ENCODE data around the gene GZMM.

The GZMM gene

DNA sequence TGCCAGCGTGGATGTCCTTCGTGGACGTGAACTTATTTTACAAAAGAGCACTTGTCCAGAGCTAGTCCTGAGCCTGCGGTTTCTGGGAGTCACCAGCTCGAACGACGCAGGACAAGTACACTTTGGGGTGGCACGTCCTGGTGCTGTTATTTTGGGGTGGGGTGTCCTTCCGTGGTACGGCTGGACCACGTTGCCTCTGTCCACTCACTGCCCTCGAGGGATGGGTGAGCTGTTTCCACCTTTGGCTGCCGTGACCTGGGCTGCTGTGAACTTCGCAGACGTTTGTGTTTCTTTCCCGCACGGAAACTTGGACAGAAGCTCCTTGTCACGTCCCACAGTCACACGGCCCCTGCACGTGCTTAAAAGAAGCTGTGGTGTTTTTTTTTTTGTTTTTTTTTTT lies 11.0 kb downstream of the GZMM start:
- Mint-ChIP-seq H3K27ac (peak overlapping the region; percentile 87), H3K4me3 (no peak overlapping the region), H3K4me1 (ENCODE audit: low read depth) (peaks cover 39% of the 10 kb centered on the region), H3K27me3 (peaks cover 7% of the 10 kb centered on the region), H3K36me3 (ENCODE audit: low read depth) (no peaks in the 10 kb centered on the region), H3K9me3 (no peaks in the 10 kb centered on the region)
- intact Hi-C loops (cut with micrococcal nuclease), result no loop called here

DNA sequence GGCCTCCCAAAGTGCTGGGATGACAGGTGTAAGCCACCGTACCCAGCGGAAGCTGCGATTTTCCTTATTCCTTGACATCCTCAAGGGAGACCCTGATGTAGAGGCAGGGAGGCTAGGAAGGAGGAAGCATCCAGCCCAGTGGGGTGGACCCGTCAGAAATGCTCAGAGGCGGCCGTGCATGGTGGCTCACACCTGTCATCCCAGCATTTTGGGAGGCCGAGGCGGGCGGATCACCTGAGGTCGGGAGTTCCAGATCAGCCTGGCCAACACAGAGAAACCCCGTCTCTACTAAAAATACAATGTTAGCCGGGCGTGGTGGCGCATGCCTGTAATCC lies 11.6 kb downstream of the GZMM start:
- Mint-ChIP-seq H3K4me1 (ENCODE audit: low read depth) (peaks cover 45% of the 10 kb centered on the region), H3K27ac (peak overlapping the region; percentile 87), H3K36me3 (ENCODE audit: low read depth) (no peaks in the 10 kb centered on the region), H3K9me3 (no peaks in the 10 kb centered on the region), H3K4me3 (peak overlapping the region; percentile 37), H3K27me3 (peaks cover 7% of the 10 kb centered on the region)
- intact Hi-C loops (cut with micrococcal nuclease), result no loop called here

GRCh38 chr19:556611-557382 lies 12.9 kb downstream of the GZMM start:
- no peaks in the 10 kb centered on the region for H3K9me3 Mint-ChIP-seq
- H3K27me3 Mint-ChIP-seq, result peaks cover 1% of the 10 kb centered on the region
- peak overlapping the region; percentile 61 for H3K4me3 Mint-ChIP-seq
- H3K36me3 Mint-ChIP-seq (ENCODE audit: low read depth), result no peaks in the 10 kb centered on the region
- peaks cover 37% of the 10 kb centered on the region for H3K4me1 Mint-ChIP-seq (ENCODE audit: low read depth)
- intact Hi-C loops (cut with micrococcal nuclease), result loop anchor here (2.0 kb wide), 1 partner anchor 16 kb away; the partner anchor contains the start of gene BSG
- H3K27ac Mint-ChIP-seq, result peak overlapping the region; percentile 87

DNA sequence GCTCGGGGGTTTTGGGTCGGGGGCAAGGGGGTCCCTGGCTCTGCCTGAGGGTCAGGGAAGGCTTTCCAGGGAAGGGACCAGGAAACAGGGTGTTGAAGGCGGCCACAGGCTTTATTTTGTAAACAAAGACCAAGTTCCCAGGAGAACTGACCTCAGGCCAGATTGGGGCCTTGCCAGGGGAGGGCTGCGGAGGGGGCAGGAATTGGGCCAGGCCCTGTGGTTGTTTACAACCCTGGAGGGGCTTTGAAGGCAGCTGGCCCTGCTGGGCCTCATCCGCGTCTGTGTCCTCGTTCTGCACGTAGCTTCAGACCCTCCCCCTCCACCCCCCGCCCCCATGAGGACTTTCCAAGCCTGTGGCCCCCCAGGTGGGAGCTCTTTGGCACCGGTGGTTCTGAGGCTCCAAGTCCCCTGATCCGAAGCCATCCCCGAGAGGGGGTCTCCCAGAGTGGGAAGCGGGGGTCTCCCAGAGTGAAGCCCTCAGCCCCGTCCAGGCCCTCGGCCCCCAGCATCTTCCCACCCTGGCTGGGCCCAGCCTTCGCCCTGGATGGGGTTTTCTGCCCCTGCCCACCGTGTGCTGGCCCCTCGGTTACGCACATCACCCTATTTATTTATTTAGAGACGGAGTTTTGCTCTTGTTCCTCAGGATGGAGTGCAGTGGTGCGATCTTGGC lies 15.1 kb downstream of the GZMM start:
- intact Hi-C loops (cut with micrococcal nuclease), result no loop called here
- Mint-ChIP-seq H3K4me3 (no peak overlapping the region), H3K27ac (peak overlapping the region; percentile 7), H3K27me3 (peaks cover 1% of the 10 kb centered on the region), H3K9me3 (no peaks in the 10 kb centered on the region), H3K36me3 (ENCODE audit: low read depth) (peaks cover 14% of the 10 kb centered on the region), H3K4me1 (ENCODE audit: low read depth) (peaks cover 35% of the 10 kb centered on the region)

GRCh38 chr19:560121-560520 lies 16.3 kb downstream of the GZMM start:
- H3K9me3 Mint-ChIP-seq, result no peaks in the 10 kb centered on the region
- peaks cover 14% of the 10 kb centered on the region for H3K36me3 Mint-ChIP-seq (ENCODE audit: low read depth)
- peaks cover 30% of the 10 kb centered on the region for H3K4me1 Mint-ChIP-seq (ENCODE audit: low read depth)
- H3K4me3 Mint-ChIP-seq, result no peak overlapping the region
- intact Hi-C loops (cut with micrococcal nuclease), result no loop called here
- H3K27ac Mint-ChIP-seq, result peak overlapping the region; percentile 7
- H3K27me3 Mint-ChIP-seq, result peaks cover 1% of the 10 kb centered on the region

GRCh38 chr19:566403-566802 lies 22.6 kb downstream of the GZMM start:
- Mint-ChIP-seq H3K36me3 (ENCODE audit: low read depth) (peaks cover 19% of the 10 kb centered on the region), H3K27ac (peak overlapping the region; percentile 73), H3K4me1 (ENCODE audit: low read depth) (peaks cover 33% of the 10 kb centered on the region), H3K4me3 (peak overlapping the region; percentile 64), H3K27me3 (no peaks in the 10 kb centered on the region), H3K9me3 (no peaks in the 10 kb centered on the region)
- intact Hi-C loops (cut with micrococcal nuclease), result no loop called here

- intact Hi-C loops (cut with micrococcal nuclease), result no loop called here
- Mint-ChIP-seq H3K27ac (peak overlapping the region; percentile 73), H3K4me3 (peak overlapping the region; percentile 64), H3K9me3 (no peaks in the 10 kb centered on the region), H3K36me3 (ENCODE audit: low read depth) (peaks cover 21% of the 10 kb centered on the region), H3K4me1 (ENCODE audit: low read depth) (peaks cover 35% of the 10 kb centered on the region), H3K27me3 (no peaks in the 10 kb centered on the region)
Measured at GRCh38 chr19:566844-567243, 23.0 kb downstream of the GZMM start.

DNA sequence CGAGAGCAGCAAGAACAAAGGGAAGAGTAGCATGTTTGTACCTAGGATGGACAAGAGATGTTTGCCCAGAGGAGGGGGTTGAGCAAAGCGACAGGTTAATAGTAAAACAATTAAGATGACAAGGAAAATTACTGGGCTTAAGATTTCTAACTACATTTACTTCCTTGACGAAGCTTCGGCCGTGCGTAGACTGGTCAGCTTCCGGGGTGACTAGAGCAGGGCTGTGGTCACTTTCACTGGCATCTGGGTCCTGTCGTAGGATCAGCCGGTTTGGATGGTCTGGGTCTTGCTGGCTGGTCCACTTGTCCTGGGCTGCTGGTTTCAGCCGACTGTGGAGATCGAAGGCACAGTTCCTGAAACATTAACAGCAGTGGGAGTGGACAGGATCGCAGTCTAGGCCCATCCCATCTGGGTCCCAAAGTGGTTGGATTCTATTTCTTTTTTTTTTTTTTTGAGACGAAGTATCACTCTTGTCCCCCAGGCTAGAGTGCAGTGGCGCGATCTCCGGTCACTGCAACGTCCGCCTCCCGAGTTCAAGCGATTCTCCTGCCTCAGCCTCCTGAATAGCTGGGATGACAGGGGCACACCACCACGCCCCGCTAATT lies 23.5 kb downstream of the GZMM start:
- intact Hi-C loops (cut with micrococcal nuclease), result no loop called here
- Mint-ChIP-seq H3K36me3 (ENCODE audit: low read depth) (peaks cover 20% of the 10 kb centered on the region), H3K27me3 (no peaks in the 10 kb centered on the region), H3K9me3 (no peaks in the 10 kb centered on the region), H3K27ac (peak overlapping the region; percentile 73), H3K4me1 (ENCODE audit: low read depth) (peaks cover 40% of the 10 kb centered on the region), H3K4me3 (peak overlapping the region; percentile 64)

- Mint-ChIP-seq H3K27ac (peak overlapping the region; percentile 95), H3K4me3 (peak overlapping the region; percentile 32)
- intact Hi-C loops (cut with micrococcal nuclease), result loop anchor here (5.0 kb wide), 1 partner anchor 38 kb away; the partner anchor contains the start of gene CDC34
Measured at GRCh38 chr19:570251-570686, 26.4 kb downstream of the GZMM start.

GRCh38 chr19:570937-571565 lies 27.2 kb downstream of the GZMM start:
- Mint-ChIP-seq H3K4me3 (peak overlapping the region; percentile 86), H3K9me3 (no peaks in the 10 kb centered on the region), H3K27ac (peak overlapping the region; percentile 95), H3K4me1 (ENCODE audit: low read depth) (peaks cover 60% of the 10 kb centered on the region), H3K27me3 (no peaks in the 10 kb centered on the region), H3K36me3 (ENCODE audit: low read depth) (peaks cover 25% of the 10 kb centered on the region)
- intact Hi-C loops (cut with micrococcal nuclease), result loop anchor here (5.0 kb wide), 1 partner anchor 39 kb away; the partner anchor contains the start of gene CDC34

More at GRCh38 chr19:570251-570686, 26.4 kb downstream of the GZMM start:
- Mint-ChIP-seq H3K27me3 (no peaks in the 10 kb centered on the region), H3K36me3 (ENCODE audit: low read depth) (peaks cover 20% of the 10 kb centered on the region), H3K4me1 (ENCODE audit: low read depth) (peaks cover 58% of the 10 kb centered on the region), H3K9me3 (no peaks in the 10 kb centered on the region)

DNA sequence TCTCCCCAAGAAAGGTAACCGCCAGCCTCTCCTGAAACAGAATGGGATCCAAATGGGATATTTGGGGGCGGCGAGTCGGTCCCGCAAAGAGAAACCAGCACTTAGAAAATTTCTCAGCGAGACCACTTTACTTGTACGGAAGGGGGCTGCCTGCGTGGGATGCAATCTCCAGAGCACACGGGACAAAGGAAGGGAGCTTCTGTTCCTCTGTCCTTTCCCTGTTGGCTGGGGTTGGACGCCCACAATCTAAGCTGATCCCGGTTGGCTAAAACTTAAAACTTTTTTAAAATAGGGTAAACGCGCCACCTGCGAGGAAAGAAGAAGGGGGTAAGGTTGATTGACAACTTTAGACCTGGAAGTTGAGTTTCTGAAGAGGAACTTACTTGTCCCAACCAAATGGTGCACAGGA lies 27.7 kb downstream of the GZMM start:
- no peaks in the 10 kb centered on the region for H3K9me3 Mint-ChIP-seq
- H3K4me3 Mint-ChIP-seq, result peak overlapping the region; percentile 86
- peaks cover 61% of the 10 kb centered on the region for H3K4me1 Mint-ChIP-seq (ENCODE audit: low read depth)
- H3K36me3 Mint-ChIP-seq (ENCODE audit: low read depth), result peaks cover 30% of the 10 kb centered on the region
- no peaks in the 10 kb centered on the region for H3K27me3 Mint-ChIP-seq
- peak overlapping the region; percentile 95 for H3K27ac Mint-ChIP-seq
- intact Hi-C loops (cut with micrococcal nuclease), result loop anchor here (5.0 kb wide), 1 partner anchor 39 kb away; the partner anchor contains the start of gene CDC34

DNA sequence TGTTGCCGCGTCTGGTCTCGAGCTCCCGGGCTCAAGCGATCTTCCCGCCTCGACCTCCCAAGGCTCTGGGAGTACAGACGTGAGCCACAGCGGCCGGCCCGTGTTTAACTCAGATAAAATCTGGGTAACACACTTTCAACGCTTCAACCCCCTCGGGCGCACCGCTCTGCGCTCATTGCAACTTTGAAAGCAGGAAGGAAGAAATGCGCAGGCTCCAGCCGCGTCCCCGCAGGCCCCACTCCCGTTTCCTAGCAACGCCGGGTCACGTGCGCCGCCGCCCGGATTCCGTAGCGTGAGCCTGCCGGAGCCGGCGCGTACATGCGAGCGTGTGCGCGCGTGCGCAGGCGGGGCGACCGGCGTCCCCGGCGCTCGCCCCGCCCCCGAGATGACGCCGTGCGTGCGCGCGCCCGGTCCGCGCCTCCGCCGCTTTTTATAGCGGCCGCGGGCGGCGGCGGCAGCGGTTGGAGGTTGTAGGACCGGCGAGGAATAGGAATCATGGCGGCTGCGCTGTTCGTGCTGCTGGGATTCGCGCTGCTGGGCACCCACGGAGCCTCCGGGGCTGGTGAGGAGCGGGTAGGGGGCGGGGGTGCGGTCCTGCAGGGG lies 28.4 kb downstream of the GZMM start, which contains the start of gene BSG:
Gene BSG, plus strand, starts transcription at position 457 of the 603 bp plus-strand sequence. Its CDS starts 39 bp downstream, at position 496.
- intact Hi-C loops (cut with micrococcal nuclease), result loop anchor here (2.0 to 5.0 kb wide), 2 partner anchors 15 to 40 kb away; partner anchors contain the start of gene CDC34
- H3K27me3 Mint-ChIP-seq, result no peaks in the 10 kb centered on the region
- peaks cover 61% of the 10 kb centered on the region for H3K4me1 Mint-ChIP-seq (ENCODE audit: low read depth)
- H3K27ac Mint-ChIP-seq, result peak within 1 kb of the TSS; percentile 95
- peak within 1 kb of the TSS; percentile 90 for H3K4me3 Mint-ChIP-seq
- peaks cover 37% of the 10 kb centered on the region for H3K36me3 Mint-ChIP-seq (ENCODE audit: low read depth)
- no peaks in the 10 kb centered on the region for H3K9me3 Mint-ChIP-seq
